K562 (cell line): ENCODE data around the gene CD6. TPM values are rescaled to one million over a fixed set of nuclear protein-coding genes. Genes with fewer than 3 reads are reported as not detected.
A peak's percentile ranks its signal among the peaks of the same experiment; 100 is the strongest.

Source experiments
- ATAC-seq: fragments of 200-7000 bp; cut with Tn5 transposase; 3 replicates; pipeline ENCODE4 v1.9.1; 2020; ENCODE audit warnings: moderate library complexity
- BruUV-seq: library from RNA; stranded (reverse); fragments of 400-500 nt; replicated peaks from 2 replicates; lab custom pipeline; 2021; lab: Mats Ljungman, UMichigan
- CTCF ChIA-PET: fragments of 300-600 bp; formaldehyde crosslinking; extraction: SDS; loops from one replicate; lab custom pipeline; 2021; ENCODE audit warnings: low intra/inter-chr PET ratio; lab: Yijun Ruan, JAX
- POLR2A ChIA-PET: fragments of 300-600, 350-650 bp; sonication (Branson Sonifier 250); formaldehyde crosslinking; extraction: SDS; loops from one replicate; lab custom pipeline; 2021; ENCODE audit warnings: antibody characterized with exemption, inconsistent platforms; lab: Yijun Ruan, JAX
- DNase-seq, 4 experiments: peaks; one replicate each; pipeline versions ENCODE4 v3.0.0 to v3.0.0-alpha.2; 2011 to 2018; ENCODE audit warnings: low spot score in 3 of 4, mixed read lengths in 3 of 4; ENCODE audit errors: extremely low read depth in 1 of 4
- FAIRE-seq: peaks from 2 replicates; lab custom pipeline; 2011; peaks lifted over from hg19 to GRCh38; lab: Jason Lieb, UNC
- H2AFZ ChIP-seq: 2 replicates; pipeline ENCODE4 v1.6.0; 2011; ENCODE audit warnings: low read depth, low read length, control low read depth, inconsistent platforms
- H3K27ac ChIP-seq: fragments of 200-600 bp; 3 replicates; pipeline ENCODE4 v1.8.0; 2011; ENCODE audit warnings: low read depth, mild to moderate bottlenecking, control low read depth, inconsistent platforms, low read length, moderate library complexity, mixed read lengths; ENCODE audit errors: extremely low read depth
- H3K27me3 ChIP-seq, 2 experiments: fragments of 300-600 bp in 1 of 2; 2 replicates in 1 of 2; 3 replicates in 1 of 2; pipeline versions ENCODE4 v1.6.0 to v1.8.0; 2011; ENCODE audit warnings: inconsistent platforms in 2 of 2, low read length in 2 of 2, mild to moderate bottlenecking in 1 of 2, mixed read lengths in 1 of 2, moderate library complexity in 1 of 2; ENCODE audit not compliant: control insufficient read depth in 2 of 2, insufficient read depth in 2 of 2
- H3K36me3 ChIP-seq: fragments of 300-600 bp; 3 replicates; pipeline ENCODE4 v1.8.0; 2011; ENCODE audit warnings: mild to moderate bottlenecking, low read length, inconsistent platforms; ENCODE audit not compliant: control insufficient read depth, insufficient read depth
- H3K4me1 ChIP-seq, 2 experiments: fragments of 200-600 bp in 1 of 2; replicated peaks in 1 of 2; 2 replicates in 1 of 2; 3 replicates in 1 of 2; pipeline versions ENCODE4 v1.5.1 to v1.8.0; 2011; ENCODE audit warnings: inconsistent platforms in 2 of 2, low read length in 2 of 2, mild to moderate bottlenecking in 1 of 2, mixed read lengths in 1 of 2, moderate library complexity in 1 of 2; ENCODE audit not compliant: control insufficient read depth in 2 of 2, insufficient read depth in 2 of 2
- H3K4me2 ChIP-seq: 2 replicates; pipeline ENCODE4 v1.6.1; 2011; ENCODE audit warnings: low read length, control low read depth, inconsistent platforms, mixed read lengths; ENCODE audit not compliant: insufficient read depth
- H3K4me3 ChIP-seq: fragments of 200-600 bp; sonication (generic), shearing (Covaris generic); 2 replicates; pipeline ENCODE4 v1.5.1; 2016; ENCODE audit warnings: control low read depth, inconsistent platforms
- H3K79me2 ChIP-seq: fragments of 200-600 bp; 3 replicates; pipeline ENCODE4 v1.8.0; 2011; ENCODE audit warnings: low read length, inconsistent platforms; ENCODE audit not compliant: control insufficient read depth, insufficient read depth
- H3K9ac ChIP-seq, 2 experiments: 2 replicates each; pipeline versions ENCODE4 v1.6.0 to v1.6.1; 2011; ENCODE audit warnings: low read depth in 2 of 2, low read length in 2 of 2, control low read depth in 1 of 2, inconsistent platforms in 1 of 2, mild to moderate bottlenecking in 1 of 2, mixed read lengths in 1 of 2; ENCODE audit not compliant: insufficient read depth in 1 of 2
- H3K9me1 ChIP-seq: one replicate; pipeline ENCODE4 v1.6.0; 2011; ENCODE audit warnings: inconsistent platforms, mild to moderate bottlenecking, low read length, moderate library complexity; ENCODE audit not compliant: control insufficient read depth, insufficient read depth
- H3K9me3 ChIP-seq: replicated peaks from 2 replicates; pipeline ENCODE4 v1.5.1; 2011; ENCODE audit warnings: low read depth, low read length, inconsistent platforms; ENCODE audit not compliant: control insufficient read depth, insufficient read depth
- H4K20me1 ChIP-seq: replicated peaks from 2 replicates; pipeline ENCODE4 v1.6.1; 2011; ENCODE audit warnings: low read length, inconsistent platforms, mixed read lengths; ENCODE audit not compliant: control insufficient read depth, insufficient read depth
- GABPB2 ChIP-seq: fragments of 250-450 bp; sonication (Bioruptor Pico); conservative IDR thresholded peaks from 2 replicates; pipeline ENCODE4 v1.5.1; 2021; ENCODE audit warnings: mild to moderate bottlenecking
- KLF13 ChIP-seq: fragments of 450-650 bp; IDR thresholded peaks from 2 replicates; pipeline ENCODE4 v1.6.1; 2016; ENCODE audit warnings: missing genetic modification characterization, low read depth, mild to moderate bottlenecking, missing compliant biosample characterization, moderate library complexity, borderline replicate concordance
- MAFF ChIP-seq: IDR thresholded peaks from 2 replicates; pipeline ENCODE4 v1.6.1; 2012; ENCODE audit warnings: low read length, improper control_type of control experiment
- PTBP1 ChIP-seq: fragments of 200-400 bp; formaldehyde crosslinking; IDR thresholded peaks from 2 replicates; pipeline ENCODE4 v1.6.1; 2017; ENCODE audit warnings: low read depth, low read length
- SMARCA5 ChIP-seq: fragments of 450-650 bp; IDR thresholded peaks from 2 replicates; pipeline ENCODE4 v1.6.1; 2016
- SP1 ChIP-seq: sonication (generic); formaldehyde crosslinking; IDR thresholded peaks from 2 replicates; pipeline ENCODE4 v1.8.1; 2022; ENCODE audit warnings: mild to moderate bottlenecking, missing genetic modification reagents
- TGIF2 ChIP-seq: sonication (generic); formaldehyde crosslinking; IDR thresholded peaks from 2 replicates; pipeline ENCODE4 v1.8.1; 2022; ENCODE audit warnings: mild to moderate bottlenecking, missing genetic modification reagents, moderate library complexity
- WGBS: fragments of 100-300 bp; shearing (Covaris generic); methylation state at CpG from one replicate; pipeline ENCODE4 v1.1.6; 2016; ENCODE audit warnings: low coverage, mixed read lengths; ENCODE audit not compliant: insufficient coverage; ENCODE audit errors: missing lambda C conversion rate; 5-methylcytosine and 5-hydroxymethylcytosine counted together
- in situ Hi-C: fragments of 300-500 bp; cut with MboI; formaldehyde crosslinking; loops from 4 replicates; pipeline ENCODE4 v1.15.0; 2018; ENCODE audit warnings: inconsistent platforms, mixed read lengths
- intact Hi-C: fragments of 100-400 bp; cut with micrococcal nuclease; formaldehyde crosslinking; loops from 2 replicates; pipeline ENCODE4 v1.14.2; 2022
- polyA plus RNA-seq, 8 experiments: library from polyadenylated mRNA; depleted of rRNA in 4 of 8; stranded (reverse) in 5 of 8; unstranded in 3 of 8; fragments of >200 nt; fragmentation: Nextera tagmentation in 2 of 8; fragmentation: Illumina TruSeq in 1 of 8; extraction: Ambion mirVana in 2 of 8; extraction: Trizol in 1 of 8; gene quantifications; 2 replicates each; pipeline versions ENCODE4 v1.2.1 to v1.2.3, GENCODE V29; 2011 to 2014; ENCODE audit warnings: inconsistent platforms in 1 of 8, missing spikeins in 1 of 8
- total RNA-seq, 7 experiments: library from RNA; depleted of rRNA in 6 of 7; stranded (reverse); fragments of >200 nt in 6 of 7; fragmentation: Illumina TruSeq in 2 of 7; extraction: Trizol in 2 of 7; gene quantifications; 2 replicates each; pipeline versions ENCODE4 v1.2.1 to v1.2.3, GENCODE V29; 2011 to 2021; ENCODE audit warnings: low replicate concordance in 1 of 7
- TF ChIP-seq, protein P1 (sequence below): sonication (generic); IDR thresholded peaks from 2 replicates; pipeline ENCODE4 v1.6.1; 2016
- TF ChIP-seq, protein P2 (sequence below): IDR thresholded peaks from 2 replicates; pipeline ENCODE4 v1.6.1; 2014; ENCODE audit warnings: antibody characterized with exemption
- TF ChIP-seq, protein P3 (sequence below): sonication (generic); formaldehyde crosslinking; IDR thresholded peaks from 2 replicates; pipeline ENCODE4 v1.4.0; 2020; ENCODE audit warnings: mild to moderate bottlenecking, missing genetic modification reagents
- TF ChIP-seq, protein P4 (sequence below): sonication (generic); formaldehyde crosslinking; IDR thresholded peaks from 2 replicates; pipeline ENCODE4 v1.5.0; 2020; ENCODE audit warnings: missing genetic modification reagents
- TF ChIP-seq, protein P5 (sequence below), 2 experiments: fragments of 450-650 bp; conservative IDR thresholded peaks; 2 replicates each; pipeline ENCODE4 v1.6.1; 2017; ENCODE audit warnings: mild to moderate bottlenecking in 2 of 2, moderate library complexity in 2 of 2
- TF ChIP-seq, protein P6 (sequence below): fragments of 450-650 bp; IDR thresholded peaks from 2 replicates; pipeline ENCODE4 v1.6.1; 2016; ENCODE audit warnings: low read depth, mild to moderate bottlenecking, moderate library complexity
- TF ChIP-seq, protein P7 (sequence below): fragments of 450-650 bp; formaldehyde crosslinking; IDR thresholded peaks from 2 replicates; pipeline ENCODE4 v1.4.0; 2020; ENCODE audit warnings: mild to moderate bottlenecking

The CD6 gene
- total and polyA plus RNA-seq, 9 of the 15 experiments (the other 6 are each of a cell fraction or from before 2014, with no cell fraction given): 0.84 TPM; not detected in 8

DNA sequence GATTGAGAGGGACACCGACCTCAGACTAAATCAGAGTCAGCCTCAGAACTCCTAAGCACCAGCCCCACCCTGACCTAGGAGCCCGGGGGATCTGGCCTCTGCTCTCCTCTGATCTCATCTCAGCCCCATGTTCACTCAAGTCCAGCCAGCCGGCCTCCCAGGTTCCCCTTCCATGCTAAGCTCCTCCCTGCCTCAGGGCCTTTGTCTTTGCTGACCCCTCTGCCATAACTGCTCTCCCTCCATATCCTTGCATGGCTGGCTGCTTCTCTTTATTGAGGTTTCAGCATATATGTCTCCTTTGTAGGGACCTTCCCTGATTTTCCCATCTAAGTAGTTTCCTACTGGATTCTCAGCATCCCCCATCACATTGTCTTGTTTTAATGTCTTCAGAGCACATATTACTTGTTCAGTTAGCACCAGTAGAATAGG lies 18.7 kb upstream of the CD6 start:
- H3K9me3 ChIP-seq: no peaks in the 10 kb centered on the region
- 3% methylated on average over 3 of the region's 3 CpGs for WGBS
- no peak overlapping the region for H3K9ac ChIP-seq
- no peaks in the 10 kb centered on the region for H3K79me2 ChIP-seq
- CTCF ChIA-PET: no interaction called here
- peaks cover 35 to 73% of the 10 kb centered on the region in 2 experiments; a peak in 4 of 5 replicates for H3K27me3 ChIP-seq
- H3K4me3 ChIP-seq: no peak overlapping the region
- FAIRE-seq: no peak
- no peaks in the 10 kb centered on the region for H3K9me1 ChIP-seq
- H3K4me1 ChIP-seq: peaks cover 0 to 6% of the 10 kb centered on the region in 2 experiments; a peak in 3 of 5 replicates
- no peak overlapping the region for H3K27ac ChIP-seq
- no peak; the same call in 2 of the 3 replicates for ATAC-seq
- POLR2A ChIA-PET: no interaction called here
- in situ Hi-C loops: no loop called here
- H2AFZ ChIP-seq: no peak overlapping the region
- H3K4me2 ChIP-seq: no peak overlapping the region
- 0 out of 2 replicates have a peak, but pooled peaks cover 3% of the 10 kb centered on the region for H4K20me1 ChIP-seq
- intact Hi-C loops: no loop called here
- no peak for DNase-seq
- no TSS peak for BruUV-seq
- no peaks in the 10 kb centered on the region for H3K36me3 ChIP-seq
- TF ChIP-seq PTBP1: 0 out of 2 replicates have a peak, but pooled peaks have one; percentile 48
- TF ChIP-seq MAFF: no peak
- no peak for TF ChIP-seq SP1 (CRISPR knock-in tag)
- TF ChIP-seq, protein P1, sequence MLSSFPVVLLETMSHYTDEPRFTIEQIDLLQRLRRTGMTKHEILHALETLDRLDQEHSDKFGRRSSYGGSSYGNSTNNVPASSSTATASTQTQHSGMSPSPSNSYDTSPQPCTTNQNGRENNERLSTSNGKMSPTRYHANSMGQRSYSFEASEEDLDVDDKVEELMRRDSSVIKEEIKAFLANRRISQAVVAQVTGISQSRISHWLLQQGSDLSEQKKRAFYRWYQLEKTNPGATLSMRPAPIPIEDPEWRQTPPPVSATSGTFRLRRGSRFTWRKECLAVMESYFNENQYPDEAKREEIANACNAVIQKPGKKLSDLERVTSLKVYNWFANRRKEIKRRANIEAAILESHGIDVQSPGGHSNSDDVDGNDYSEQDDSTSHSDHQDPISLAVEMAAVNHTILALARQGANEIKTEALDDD: no peak
- TF ChIP-seq, protein P2, sequence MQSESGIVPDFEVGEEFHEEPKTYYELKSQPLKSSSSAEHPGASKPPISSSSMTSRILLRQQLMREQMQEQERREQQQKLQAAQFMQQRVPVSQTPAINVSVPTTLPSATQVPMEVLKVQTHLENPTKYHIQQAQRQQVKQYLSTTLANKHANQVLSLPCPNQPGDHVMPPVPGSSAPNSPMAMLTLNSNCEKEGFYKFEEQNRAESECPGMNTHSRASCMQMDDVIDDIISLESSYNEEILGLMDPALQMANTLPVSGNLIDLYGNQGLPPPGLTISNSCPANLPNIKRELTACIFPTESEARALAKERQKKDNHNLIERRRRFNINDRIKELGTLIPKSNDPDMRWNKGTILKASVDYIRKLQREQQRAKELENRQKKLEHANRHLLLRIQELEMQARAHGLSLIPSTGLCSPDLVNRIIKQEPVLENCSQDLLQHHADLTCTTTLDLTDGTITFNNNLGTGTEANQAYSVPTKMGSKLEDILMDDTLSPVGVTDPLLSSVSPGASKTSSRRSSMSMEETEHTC: no peak
- TF ChIP-seq, protein P3, sequence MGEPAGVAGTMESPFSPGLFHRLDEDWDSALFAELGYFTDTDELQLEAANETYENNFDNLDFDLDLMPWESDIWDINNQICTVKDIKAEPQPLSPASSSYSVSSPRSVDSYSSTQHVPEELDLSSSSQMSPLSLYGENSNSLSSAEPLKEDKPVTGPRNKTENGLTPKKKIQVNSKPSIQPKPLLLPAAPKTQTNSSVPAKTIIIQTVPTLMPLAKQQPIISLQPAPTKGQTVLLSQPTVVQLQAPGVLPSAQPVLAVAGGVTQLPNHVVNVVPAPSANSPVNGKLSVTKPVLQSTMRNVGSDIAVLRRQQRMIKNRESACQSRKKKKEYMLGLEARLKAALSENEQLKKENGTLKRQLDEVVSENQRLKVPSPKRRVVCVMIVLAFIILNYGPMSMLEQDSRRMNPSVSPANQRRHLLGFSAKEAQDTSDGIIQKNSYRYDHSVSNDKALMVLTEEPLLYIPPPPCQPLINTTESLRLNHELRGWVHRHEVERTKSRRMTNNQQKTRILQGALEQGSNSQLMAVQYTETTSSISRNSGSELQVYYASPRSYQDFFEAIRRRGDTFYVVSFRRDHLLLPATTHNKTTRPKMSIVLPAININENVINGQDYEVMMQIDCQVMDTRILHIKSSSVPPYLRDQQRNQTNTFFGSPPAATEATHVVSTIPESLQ: no peak
- no peak for TF ChIP-seq GABPB2 (CRISPR knock-in tag)
- TF ChIP-seq, protein P4, sequence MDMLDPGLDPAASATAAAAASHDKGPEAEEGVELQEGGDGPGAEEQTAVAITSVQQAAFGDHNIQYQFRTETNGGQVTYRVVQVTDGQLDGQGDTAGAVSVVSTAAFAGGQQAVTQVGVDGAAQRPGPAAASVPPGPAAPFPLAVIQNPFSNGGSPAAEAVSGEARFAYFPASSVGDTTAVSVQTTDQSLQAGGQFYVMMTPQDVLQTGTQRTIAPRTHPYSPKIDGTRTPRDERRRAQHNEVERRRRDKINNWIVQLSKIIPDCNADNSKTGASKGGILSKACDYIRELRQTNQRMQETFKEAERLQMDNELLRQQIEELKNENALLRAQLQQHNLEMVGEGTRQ: no peak
- TF ChIP-seq, protein P5, sequence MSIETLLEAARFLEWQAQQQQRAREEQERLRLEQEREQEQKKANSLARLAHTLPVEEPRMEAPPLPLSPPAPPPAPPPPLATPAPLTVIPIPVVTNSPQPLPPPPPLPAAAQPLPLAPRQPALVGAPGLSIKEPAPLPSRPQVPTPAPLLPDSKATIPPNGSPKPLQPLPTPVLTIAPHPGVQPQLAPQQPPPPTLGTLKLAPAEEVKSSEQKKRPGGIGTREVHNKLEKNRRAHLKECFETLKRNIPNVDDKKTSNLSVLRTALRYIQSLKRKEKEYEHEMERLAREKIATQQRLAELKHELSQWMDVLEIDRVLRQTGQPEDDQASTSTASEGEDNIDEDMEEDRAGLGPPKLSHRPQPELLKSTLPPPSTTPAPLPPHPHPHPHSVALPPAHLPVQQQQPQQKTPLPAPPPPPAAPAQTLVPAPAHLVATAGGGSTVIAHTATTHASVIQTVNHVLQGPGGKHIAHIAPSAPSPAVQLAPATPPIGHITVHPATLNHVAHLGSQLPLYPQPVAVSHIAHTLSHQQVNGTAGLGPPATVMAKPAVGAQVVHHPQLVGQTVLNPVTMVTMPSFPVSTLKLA (conservative IDR thresholded peaks at IDR 0.05): no peak
- TF ChIP-seq SMARCA5: 0 out of 2 replicates have a peak, but pooled peaks have one; percentile 20
- TF ChIP-seq TGIF2 (CRISPR knock-in tag): no peak
- no peak for TF ChIP-seq KLF13 (tag)
- TF ChIP-seq, protein P6, sequence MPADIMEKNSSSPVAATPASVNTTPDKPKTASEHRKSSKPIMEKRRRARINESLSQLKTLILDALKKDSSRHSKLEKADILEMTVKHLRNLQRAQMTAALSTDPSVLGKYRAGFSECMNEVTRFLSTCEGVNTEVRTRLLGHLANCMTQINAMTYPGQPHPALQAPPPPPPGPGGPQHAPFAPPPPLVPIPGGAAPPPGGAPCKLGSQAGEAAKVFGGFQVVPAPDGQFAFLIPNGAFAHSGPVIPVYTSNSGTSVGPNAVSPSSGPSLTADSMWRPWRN: no peak
- TF ChIP-seq, protein P7, sequence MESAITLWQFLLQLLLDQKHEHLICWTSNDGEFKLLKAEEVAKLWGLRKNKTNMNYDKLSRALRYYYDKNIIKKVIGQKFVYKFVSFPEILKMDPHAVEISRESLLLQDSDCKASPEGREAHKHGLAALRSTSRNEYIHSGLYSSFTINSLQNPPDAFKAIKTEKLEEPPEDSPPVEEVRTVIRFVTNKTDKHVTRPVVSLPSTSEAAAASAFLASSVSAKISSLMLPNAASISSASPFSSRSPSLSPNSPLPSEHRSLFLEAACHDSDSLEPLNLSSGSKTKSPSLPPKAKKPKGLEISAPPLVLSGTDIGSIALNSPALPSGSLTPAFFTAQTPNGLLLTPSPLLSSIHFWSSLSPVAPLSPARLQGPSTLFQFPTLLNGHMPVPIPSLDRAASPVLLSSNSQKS: no peak
